Lower leg skin (tissue), 3 donors: ENCODE results near the gene SUGP2.

Experiments
- POLR2A ChIP-seq, 2 donors: fragments of 450-650 bp; IDR thresholded peaks; one replicate each; pipeline ENCODE4 v1.6.1; 2016 to 2017; ENCODE audit warnings: antibody characterized with exemption in 2 of 2, mild to moderate bottlenecking in 1 of 2, moderate library complexity in 1 of 2
- TF ChIP-seq, protein P1 (sequence below), 3 donors: fragments of 450-650 bp; IDR thresholded peaks; one replicate each; pipeline ENCODE4 v1.5.1; 2016; ENCODE audit warnings: antibody characterized with exemption in 3 of 3, mild to moderate bottlenecking in 3 of 3, moderate library complexity in 2 of 3

DNA sequence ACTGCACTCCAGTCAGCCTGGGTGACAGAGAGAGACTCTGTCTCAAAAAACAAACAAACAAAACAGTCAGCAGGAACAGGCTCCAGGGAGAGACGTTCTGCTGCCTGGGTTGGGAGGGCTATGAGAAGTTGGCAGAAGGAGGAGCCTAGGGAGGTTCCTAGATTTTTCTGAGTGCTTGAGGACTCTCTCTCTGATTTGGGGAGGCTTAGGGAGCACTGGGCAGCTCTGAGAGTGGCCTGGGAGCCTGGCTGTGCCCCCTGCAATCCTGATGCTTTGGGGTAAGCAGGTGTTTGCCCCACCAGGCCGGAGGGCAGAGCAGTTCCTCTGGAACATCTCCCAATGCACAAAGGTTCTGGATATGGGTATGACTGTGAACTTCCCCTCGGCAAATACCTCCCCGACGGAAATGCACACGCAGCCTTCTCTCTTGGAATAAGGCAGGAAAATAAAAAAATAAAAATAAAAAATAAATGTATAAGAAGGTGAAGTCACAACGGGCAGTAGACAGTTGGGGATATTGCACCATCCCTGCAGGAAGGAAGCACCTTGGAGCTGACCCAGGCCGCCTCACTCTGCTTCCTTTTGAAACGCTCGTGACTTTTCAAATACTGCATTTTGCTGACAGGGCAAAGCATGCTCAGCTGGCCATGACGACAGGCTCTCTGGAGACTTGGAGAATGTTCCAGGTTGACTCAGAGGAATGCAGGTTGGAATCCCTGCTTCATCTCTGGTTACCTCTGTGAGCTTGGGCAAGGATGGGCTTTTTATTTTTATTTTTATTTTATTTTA lies 65.8 kb downstream of the SUGP2 start:
- TF ChIP-seq, protein P1, sequence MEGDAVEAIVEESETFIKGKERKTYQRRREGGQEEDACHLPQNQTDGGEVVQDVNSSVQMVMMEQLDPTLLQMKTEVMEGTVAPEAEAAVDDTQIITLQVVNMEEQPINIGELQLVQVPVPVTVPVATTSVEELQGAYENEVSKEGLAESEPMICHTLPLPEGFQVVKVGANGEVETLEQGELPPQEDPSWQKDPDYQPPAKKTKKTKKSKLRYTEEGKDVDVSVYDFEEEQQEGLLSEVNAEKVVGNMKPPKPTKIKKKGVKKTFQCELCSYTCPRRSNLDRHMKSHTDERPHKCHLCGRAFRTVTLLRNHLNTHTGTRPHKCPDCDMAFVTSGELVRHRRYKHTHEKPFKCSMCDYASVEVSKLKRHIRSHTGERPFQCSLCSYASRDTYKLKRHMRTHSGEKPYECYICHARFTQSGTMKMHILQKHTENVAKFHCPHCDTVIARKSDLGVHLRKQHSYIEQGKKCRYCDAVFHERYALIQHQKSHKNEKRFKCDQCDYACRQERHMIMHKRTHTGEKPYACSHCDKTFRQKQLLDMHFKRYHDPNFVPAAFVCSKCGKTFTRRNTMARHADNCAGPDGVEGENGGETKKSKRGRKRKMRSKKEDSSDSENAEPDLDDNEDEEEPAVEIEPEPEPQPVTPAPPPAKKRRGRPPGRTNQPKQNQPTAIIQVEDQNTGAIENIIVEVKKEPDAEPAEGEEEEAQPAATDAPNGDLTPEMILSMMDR (IDR thresholded peaks at IDR 0.05): no peak
- no peak for TF ChIP-seq POLR2A (IDR thresholded peaks at IDR 0.05)
